HG03097 (cell line): ENCODE data around the gene ABLIM2.

ENCODE experiments used
- ATAC-seq: cut with Tn5 transposase; IDR thresholded peaks from one replicate; pipeline ENCODE4 v1.9.1; 2021; ENCODE audit not compliant: unreplicated experiment, low FRiP score

The ABLIM2 gene

DNA sequence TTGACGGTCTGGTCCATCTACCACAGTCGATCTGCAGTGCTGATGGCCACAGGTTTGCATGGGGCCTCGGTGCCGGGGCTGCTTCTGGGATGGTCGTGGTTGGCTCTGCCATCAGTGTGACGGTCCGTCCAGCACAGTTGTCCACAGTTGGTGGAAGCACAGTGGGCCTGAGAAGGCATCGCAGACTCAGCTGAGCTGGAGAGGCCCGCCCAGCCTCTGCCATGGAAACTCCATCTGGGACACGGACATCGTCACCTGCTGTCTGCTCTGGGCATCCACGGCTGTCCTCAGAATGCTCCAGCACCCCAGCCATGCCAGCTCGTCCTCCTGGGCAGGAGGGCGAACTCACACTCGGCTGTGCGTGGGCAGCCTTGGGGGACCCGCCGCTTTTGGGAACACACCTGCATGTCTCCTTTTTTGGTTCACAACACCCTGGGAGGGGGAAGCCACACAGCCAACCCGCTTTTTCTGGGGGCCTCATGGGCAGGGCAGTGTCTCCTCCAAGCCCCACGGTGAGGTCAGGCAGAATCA is 33.0 kb downstream of the ABLIM2 start:
- ATAC-seq, result no peak

DNA sequence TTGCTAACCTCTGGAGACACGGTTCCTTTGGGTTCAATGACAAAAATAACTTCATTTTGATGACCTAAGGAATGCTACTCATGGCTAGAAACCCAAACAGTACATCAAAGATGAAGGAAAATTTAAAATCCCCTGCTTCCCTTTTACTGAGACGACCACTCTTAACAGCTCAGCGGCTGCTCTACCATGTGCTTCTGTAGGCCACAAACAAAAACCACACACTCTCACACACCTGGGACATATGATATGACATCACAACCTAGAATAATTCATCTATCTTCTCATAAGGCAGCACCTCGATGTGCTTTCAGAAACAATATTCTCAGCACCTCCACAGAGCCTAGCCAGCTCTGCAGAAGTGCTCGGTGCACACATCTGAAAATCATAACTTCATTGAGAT is 34.7 kb downstream of the ABLIM2 start:
- no peak for ATAC-seq

DNA sequence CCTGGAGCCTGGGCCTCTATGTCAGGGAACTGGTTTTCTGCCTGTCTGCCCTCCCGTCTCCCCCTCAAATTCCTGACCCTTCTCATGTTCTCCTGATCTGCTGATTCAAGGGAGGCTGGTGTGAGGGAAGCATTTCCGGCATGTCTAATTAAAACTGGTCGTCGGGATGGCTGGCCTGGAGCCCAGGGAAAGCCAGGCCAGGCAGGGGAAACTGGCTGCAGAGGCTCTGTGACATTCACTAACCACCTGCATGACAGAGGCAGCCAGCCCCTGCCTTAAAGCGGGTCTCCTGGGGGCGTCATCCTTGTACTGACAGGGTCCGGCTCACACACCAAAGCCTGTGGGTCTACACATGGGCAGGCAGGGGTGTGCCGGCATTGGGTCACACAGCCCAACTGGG is 35.2 kb downstream of the ABLIM2 start:
- ATAC-seq, result no peak

DNA sequence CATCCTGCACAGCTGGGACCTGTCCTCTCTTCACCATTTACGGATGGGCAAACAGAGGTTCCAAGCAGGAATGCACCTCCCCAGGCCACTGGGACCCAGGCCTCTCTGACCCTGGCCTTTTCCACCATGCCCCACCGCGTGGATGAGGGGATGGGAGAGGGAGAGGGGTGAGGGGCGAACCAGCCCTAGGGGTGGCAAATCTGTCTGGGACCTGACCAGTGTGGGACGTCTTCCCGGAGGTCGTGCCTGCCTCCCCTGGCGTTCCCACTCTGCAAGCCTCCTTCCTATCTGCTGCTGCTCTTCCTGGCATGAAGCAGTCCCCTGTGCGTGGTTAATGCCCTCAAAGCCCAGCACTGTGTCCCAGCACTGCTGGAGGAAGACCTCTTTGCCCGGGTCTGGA is 35.9 kb downstream of the ABLIM2 start:
- ATAC-seq, result no peak

DNA sequence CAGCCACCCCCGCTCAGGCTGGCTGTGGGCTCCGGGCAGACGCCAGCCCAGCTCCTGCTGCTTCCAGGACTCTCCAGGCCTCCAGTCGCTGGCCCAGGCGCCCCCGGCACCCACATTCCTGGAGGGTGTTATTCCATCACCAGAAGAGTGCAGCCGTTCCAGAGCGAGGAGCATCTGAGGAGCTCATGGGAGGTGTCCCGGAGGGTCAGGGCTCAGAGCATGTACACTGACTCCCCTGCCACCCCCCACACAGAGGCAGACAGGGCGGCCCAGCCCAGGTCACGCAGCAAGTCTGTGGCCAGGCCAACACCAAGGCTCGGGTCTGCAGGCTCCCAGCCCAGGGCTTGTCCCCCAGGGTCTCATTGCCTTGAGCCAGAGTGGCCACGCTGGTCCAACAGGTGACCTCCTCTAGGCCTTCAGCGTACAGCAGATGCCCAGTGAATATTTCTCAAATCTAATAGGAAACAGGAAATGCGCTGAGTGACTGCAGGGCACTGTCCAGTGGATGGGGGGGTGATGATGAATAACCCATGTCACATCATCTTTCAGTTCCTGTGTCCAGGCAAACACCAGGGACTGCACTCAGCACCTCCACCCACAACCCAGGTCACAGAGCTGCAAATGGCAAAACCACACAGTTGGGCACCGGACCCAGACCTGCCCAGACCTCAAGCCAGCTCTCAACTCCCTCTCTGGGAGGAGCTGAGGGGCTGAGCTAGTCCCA is 37.2 kb downstream of the ABLIM2 start:
- ATAC-seq, result no peak

DNA sequence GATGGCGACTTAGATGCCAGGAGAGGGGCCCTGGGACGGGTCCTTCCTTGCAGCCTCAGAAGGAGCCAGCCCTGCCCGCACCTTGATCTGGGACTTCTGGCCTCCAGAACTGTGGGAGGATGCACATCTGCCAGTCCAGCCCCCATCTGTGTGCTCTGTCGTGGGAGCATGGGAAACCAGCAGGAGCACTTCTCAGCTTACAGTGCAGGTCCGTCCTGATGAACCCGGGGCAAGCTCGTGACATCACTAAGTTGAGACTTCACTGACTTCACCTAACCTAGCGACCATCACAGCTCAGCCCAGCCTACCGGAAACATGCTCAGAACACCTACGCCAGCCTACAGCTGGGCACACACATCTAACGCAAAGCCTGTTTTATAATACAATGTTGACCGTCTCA is 38.1 kb downstream of the ABLIM2 start:
- ATAC-seq, result no peak

DNA sequence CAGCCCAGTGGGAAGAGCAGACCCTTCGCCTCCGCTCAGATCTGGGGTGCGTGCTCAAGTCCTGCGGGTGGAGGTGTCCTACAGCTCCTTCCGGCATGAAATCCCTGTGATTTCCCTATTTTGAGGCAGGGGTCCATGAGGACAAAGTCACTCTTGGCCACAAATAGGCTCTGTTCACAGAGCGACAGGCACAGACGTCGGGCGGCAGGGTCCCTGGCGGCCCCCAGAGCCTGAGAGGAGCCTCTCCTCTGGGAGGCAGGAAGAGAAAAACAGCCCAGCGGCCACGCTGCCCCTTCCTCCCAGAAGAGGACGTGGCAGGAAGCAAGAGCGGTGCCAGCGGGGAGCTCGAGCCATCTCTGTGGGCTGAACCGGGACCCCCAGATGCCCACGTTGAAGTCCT is 38.7 kb downstream of the ABLIM2 start:
- no peak for ATAC-seq

DNA sequence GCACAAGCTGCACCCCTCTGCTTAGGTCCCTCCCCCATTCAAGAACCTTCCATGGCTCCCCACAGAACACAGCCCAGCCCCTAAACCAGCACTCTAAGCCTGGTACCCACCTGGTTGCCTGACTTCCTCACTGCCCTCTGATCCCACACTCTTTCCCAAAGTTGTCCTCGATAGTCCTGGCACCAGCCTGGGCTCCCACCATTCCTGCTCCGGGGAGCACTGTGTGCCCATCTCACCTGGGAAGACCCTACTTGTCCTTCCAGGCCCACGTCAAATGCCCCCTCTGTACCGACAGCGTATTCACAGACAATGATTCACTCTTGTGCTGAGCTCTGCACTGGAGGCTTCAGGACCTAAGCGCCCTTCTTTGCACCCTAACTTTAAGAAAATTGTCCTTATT is 40.1 kb downstream of the ABLIM2 start:
- no peak for ATAC-seq

DNA sequence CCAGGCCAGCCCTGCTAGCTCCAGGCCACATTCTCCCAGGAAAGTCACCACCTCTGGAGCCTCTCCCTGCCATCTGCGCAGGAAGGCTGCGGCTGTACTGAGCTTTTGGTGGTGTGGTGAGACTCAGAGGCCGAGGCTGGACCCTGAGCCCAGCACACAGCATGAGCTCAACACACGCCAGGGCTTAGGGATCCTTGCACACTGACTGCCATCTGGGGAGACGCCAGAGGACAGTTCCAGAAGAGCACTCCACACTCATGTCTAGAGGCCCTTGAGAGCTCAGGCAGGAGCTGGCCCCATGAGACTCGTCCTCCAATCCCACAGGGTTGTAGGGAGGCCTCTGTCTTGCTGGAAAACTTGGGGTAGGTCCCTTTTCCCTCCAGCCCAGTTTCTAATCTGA is 40.6 kb downstream of the ABLIM2 start:
- no peak for ATAC-seq

DNA sequence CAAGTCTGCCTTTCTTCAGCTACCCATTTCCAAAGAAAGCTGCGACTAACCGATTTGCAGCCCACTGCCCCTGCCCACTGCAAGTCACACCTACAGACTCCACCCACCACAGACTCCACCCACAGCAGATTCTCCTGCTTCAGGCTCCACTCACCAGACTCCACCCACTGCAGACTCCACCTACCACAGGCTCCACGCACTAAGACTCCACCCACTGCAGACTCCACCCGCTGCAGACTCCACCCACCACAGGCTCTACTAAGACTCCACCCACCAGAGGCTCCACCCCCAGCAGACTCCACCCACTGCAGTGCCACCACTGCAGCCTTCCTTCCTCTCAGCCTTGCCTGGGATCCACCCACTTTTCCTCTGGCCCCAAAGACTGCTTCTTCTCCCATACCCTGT is 41.3 kb downstream of the ABLIM2 start:
- no peak for ATAC-seq

DNA sequence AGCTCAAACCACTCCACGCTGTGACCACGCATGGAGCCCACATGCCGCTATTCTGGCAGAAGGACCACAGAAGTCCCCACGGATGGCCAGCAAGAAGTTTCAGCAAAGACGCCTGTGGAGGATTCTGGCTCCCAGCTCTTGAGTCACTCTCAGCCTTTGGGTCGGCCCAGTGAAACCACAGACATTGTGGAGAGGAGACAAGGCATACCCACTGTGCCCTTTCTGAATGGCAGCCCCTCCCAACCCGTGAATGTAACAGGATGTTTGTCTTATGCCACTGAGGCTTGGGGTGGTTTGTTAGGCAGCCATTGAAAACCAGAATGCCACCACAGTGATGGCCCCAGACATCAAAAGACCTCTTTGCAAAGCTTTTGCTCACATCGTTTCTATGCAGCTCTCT is 42.7 kb downstream of the ABLIM2 start:
- no peak for ATAC-seq

DNA sequence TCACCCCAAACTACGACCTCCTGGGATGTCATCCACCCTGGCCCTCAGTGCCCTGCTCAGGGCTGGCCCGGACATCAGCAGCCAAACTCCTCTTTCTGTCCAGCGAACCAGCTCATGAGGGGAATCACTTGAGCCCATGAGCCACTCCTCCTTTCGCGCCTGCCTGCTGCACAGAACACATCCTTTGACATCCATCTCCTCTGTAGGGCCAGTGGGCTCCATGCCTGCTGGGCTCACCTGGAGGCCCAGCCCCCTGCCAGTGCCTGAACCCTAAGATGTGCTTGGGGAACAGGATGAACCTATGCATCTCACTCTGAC is 43.5 kb downstream of the ABLIM2 start:
- ATAC-seq, result no peak

DNA sequence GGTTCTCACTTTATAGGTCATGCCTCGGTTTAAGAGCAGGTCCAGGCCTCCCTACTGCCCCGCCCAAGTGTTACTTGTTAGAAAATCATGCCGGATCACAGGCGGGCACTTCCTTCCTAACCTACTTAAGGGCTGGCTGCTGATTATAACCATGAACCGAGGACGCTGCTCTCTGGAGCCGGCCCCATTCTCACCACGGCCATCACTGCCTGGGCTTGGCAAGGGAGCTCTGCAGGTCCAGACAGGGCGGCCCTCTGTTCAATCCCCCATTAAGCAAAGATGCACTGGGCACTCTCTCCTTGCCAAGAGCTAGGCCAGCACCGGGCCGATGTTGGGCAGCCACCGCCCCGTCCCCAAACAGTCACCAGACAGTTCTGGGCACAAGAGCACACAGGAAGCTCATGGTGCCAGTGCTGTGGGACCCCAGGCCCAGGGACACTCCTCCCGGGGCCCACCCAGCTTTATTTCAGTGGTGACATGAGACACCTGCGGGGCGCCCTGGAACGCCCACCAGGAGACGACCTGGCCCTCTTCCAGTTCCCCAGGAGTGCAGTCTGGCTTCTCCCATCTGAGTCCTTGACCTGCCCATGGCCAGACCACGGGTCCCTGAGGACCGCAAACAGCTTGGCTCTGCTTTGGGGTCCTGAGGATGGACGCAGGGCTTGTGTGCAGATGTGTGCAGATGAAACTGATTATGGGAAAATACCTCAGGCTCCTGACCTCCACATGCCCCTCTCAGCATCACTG is 44.0 kb downstream of the ABLIM2 start:
- ATAC-seq, result no peak

DNA sequence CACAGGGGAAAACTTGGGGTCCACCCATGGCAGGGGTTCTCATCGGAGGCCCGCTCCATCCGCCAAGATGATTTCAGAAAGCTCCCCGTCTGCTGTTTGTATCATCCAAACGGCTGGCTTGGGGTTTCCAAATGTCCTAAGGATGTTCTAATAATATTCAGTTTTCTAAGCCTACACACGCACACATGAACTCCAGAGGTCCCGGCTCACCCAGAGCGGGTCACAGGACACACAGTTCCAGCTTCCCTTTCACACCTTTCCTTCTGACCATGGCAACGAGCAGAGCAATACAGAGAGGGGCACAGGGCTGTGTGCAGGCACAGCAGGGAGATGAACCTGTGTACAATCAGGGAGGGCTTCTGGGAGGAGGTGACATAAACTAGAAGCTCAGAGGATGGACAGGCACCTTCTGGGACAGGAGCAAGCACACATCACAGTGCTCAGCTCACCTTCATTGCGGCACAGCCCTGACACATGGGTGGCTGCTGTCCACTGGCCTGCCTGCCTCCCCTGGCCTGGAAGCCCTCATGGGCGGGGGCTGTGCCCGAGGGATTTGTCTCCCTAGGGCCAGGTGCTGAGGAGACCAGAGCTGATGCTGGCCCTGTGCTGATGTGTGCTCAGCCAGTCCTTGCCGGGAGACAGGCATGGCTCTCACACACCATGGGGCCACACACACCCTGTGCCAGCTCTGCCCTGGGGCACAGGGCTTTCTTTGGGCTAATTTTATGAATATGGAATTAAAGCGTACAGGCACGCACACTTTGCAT is 44.8 kb downstream of the ABLIM2 start:
- no peak for ATAC-seq

DNA sequence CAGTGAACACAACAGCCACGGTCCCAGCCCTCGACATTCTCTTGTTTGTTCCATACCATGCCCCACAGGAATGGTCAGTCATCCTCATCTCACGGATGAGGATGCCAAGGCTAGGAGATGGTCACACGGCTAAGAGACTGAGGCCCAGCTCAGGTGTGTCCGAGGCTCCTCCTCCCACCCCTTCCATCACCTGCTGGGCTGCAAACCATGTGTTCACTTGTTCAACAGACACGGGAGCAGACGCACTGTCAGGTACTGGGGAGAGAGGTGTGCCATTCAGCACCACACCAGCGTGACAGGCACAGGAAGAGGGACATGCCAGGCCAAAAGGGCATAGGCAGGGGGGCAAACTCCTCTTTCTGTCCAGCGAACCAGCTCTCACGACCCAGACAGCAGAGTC is 45.9 kb downstream of the ABLIM2 start:
- no peak for ATAC-seq

DNA sequence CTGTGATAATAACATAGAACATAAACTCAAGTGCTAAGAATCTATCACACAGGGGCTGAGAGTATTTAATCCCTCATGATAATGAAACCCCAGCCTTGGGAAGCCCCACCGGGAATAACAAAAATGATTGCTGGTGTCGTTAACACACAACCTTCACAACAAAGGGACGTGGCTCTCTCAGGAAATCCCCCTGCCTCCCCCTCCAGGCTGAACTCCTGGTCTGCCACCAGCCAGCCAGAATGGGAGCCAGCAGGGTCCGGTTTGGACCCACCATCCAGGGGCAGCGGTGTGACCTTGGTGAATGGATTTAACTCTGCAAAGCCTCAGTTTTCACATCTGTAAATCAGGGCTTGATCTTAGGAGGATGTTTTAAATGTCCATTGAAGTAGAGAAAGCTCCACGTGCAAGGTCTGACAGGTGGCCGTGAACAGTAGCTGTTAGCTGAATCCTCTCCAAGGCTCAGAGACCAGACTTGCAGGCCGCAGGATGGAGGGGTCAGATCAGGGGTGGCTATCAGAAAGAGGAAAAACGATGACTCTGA is 46.5 kb downstream of the ABLIM2 start:
- no peak for ATAC-seq

DNA sequence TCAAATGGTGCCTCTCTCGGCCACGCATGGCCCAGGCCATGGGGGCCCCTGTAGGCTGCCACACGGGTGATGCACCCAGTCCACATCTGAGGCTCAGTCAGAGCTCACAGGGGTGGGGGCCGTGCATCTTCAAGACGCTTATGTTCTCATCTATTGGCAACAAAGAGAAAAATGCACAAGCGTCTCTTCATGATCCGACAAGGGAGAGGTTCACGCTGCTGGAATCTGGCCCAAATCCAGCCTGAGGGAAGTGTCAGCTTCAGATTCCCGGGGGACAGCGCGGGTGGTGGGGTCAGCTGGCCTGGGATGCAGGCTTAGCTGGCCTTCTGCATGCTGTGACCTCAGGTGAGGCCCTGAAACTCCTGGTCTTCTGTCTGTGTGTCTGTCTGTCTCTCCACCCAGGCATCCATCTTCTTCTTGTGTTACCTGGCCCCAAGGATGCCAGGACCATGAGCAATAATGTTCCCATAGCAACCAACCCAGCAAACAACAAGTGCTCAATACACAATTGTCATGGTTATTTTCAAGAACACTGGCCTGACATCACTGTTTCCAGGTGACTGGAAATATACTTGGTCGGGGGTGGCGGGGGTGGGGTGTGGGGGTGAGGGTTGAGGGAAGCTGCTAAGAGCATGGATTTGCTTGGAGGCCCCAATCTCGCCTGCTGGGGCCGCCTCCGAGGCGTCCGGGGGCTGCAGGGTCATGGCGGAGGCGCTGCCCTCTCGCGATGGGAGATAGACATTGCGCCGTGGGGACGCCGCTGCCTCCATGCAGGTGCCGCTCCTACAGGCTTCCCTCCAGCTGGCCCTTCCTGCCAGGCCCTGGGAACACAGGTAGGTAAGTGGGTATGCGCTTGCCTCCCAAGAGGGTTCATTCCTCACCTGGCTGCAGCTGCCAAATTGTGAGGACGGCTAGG is 48.3 kb downstream of the ABLIM2 start:
- ATAC-seq, result no peak

DNA sequence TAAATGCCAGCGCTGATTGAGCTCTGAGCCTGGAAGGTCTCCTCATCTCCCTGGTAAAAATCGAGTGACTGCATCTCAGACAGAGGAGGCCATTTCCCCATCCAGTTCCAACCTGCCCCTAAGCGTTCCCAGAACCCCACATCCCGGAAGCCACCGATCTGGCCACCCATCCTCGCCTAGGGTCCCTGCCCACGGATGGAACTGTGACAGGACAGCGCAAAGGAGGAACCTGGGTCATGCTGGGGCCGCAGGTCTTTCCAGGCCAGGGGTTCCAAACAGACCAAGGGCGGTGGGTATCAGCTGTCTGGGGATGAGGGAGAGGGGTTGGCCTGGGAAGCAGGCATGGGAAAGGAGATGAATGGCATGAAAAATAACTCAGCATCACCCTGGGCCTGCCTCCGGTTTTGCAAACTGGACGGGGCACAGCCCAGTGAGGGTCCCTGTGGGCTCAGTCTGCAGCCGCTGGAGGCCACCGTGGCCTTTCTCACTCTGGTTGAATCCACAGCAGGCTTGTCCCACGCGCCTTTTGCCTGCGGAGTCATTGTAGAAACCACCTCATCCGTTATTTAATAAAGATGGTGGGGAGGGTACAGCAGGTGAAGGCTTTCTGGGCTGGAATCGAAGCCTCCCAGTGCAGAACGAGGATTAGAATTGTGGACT is 49.1 kb downstream of the ABLIM2 start:
- ATAC-seq, result no peak

DNA sequence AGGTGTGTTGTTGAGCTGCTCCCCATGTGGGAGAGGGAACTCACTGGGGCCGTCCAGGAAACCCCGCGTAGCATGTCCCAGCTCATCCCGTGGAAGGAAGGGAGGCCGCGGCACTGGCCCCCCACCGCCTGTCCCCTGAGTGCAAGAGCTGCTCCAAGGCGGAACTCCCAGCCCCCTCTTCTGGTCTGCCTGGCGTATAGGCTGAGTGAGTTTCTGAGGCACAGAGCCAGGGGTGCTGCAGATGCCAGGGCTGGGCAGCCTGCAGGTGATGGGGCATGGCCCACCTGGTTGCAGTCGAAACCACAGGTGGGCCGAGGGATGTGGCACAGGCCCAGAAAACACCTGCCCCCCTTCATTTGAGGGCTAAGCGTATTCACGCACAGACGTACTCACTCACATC is 49.6 kb downstream of the ABLIM2 start:
- no peak for ATAC-seq

DNA sequence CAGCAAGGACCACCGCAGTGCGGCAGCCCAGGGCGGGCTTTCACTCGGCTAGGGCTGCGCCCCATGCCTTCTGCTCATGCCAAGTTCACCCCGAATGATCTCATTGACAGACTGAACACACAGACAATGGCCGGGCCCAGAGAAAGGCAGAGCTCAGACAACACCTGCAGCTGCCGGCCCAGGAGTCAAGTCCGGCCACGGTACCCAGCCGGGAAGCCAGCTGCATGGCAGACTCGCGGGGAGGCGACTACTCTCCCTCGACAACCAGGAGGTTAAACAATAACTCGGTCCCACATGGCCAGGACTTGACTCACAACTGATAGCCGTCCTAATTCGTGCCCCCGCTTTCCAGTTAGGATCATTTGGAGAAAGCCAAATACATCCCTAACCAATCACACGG is 50.4 kb downstream of the ABLIM2 start:
- ATAC-seq, result no peak
